OCI-M1 (cell line): ENCODE measurements around the gene CXCR6.

ENCODE experiments used
- DNase-seq: peaks from one replicate; lab custom pipeline; 2025; lab: John Stamatoyannopoulos, UW

The CXCR6 gene

GRCh38 chr3:45943207-45943846 is at the start of gene CXCR6:
Gene CXCR6 (plus strand): TSS chr3:45943464. CDS start chr3:45946482, 3,018 bp downstream.
- no peak for DNase-seq

GRCh38 chr3:45894015-45894414 is 49.2 kb upstream of the CXCR6 start:
- no peak for DNase-seq

GRCh38 chr3:45895686-45896468 is 47.4 kb upstream of the CXCR6 start:
- no peak for DNase-seq

- no peak for DNase-seq
Measured at GRCh38 chr3:45896956-45897355, 46.3 kb upstream of the CXCR6 start.

GRCh38 chr3:45904931-45905330 is 38.3 kb upstream of the CXCR6 start:
- no peak for DNase-seq

GRCh38 chr3:45905755-45906154 is 37.5 kb upstream of the CXCR6 start:
- DNase-seq, result no peak

DNA sequence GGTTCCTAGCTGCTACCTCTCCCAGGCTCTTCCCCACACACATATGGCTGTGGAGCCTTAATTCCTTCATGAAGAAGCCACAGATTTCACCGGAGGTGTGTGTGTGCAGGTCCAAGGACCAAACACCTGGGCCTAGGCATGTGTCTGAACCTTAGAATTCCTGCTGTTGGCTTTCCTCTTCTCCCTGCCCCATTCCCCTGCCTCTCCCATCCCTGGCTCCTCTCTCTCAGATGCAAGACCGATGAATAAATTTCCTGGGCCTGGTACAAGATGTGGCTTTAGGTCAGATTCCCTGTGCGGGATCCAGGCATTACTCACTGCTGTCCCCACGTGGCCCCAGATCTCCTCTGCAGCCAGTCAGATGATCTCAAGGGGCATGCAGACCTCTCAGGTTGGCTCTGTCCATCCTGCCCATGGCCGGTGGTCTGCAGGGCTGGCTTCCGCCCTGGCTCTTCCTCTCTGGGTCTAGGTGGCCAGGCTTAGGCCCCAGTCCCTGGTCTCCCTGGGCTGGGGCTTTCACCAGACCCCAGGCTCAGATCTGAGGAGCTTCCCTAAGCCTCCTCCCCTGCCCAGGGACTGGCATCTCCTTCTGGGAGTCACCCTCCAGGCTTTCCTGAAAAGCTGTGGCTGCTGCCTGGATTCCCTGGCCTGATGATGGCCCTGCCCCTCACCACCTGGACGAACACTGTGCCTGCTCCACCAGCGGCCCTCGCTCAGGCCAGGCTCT is 36.4 kb upstream of the CXCR6 start:
- DNase-seq, result peak; percentile 11

DNA sequence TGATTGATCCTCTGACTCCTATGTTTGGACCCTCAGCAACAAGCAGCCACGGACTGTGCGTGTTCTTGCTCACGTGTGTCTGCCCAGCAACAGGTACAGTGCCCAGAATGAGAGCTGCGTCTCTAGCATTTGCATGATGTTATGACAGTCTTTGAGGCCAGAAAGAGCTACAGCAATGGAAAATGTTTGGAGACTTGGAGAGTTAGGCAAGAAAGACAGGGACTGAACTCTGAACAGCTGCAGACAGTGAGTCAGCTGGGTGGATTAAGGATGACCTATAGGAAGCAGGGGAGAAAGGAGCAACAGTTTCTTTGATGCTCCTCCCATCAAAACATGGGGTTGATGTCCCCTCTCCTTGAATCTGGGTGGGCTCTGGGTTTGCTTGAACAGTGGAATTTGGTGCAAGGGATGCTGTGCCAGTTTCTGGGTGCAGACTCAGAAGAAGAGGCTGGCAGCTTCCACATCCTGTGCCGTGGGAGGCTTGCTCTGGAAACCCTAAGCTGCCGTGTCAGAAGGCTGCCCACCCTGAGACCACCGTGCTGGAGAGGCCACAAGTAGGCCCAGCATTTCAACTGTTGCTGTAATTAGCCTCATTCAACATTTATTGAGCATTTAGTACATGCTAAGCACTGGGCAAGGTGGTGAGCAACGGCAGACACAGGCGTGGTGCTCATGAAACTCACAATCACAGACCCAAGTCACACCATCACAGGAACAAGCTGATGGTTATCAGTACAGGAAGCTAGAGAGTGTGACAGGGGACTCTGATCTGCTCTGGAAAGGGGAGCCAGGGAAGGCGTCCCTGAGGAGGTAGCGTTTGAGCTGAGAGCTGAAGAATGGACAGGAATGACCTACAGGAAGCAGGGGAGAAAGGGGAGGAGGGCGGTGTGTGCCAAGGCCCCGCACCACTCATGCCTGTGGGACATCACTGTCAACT is 35.2 kb upstream of the CXCR6 start:
- DNase-seq, result no peak

- no peak for DNase-seq
Measured at GRCh38 chr3:45908761-45909160, 34.5 kb upstream of the CXCR6 start.

GRCh38 chr3:45909542-45909941 is 33.7 kb upstream of the CXCR6 start:
- DNase-seq, result no peak

DNA sequence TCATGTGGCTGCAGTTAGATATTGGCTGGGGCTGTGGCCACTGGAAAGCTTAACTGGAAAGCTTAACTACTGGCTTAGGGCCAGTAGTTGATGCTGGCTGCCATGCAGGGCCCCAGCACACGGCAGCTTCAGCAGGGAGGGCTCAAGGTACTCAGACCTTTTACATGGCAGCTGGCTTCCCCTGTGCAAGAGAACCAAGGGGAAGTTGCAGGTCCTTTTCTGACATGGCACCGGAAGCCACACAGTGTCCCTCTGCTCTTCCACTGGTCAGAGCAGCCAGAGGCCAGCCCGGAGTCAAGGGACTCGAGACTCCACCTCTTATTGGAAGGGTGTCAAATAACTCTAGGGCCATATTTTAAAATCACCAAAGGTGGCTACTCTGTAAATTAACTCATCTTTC is 32.4 kb upstream of the CXCR6 start:
- no peak for DNase-seq

- no peak for DNase-seq
Measured at GRCh38 chr3:45911511-45912226, 31.6 kb upstream of the CXCR6 start.

DNA sequence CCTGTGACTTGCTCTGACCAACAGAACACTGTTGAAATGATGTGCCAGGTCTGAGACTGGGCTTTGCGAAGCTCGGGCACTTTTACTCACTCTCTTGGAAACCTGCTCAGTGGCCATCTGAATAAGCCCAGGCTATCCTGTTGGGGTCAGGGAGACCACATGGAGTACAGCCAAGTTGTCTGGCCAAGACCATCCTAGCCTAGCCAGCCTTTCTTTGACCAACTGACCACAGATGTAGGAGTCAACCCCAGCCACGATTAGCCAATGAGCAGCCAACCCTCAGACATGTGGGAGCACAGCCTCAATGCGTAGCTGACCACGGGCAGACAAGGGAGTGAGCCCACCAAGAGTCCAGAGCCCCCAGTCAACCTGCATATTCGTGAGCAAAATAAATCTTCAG is 30.8 kb upstream of the CXCR6 start:
- no peak for DNase-seq

DNA sequence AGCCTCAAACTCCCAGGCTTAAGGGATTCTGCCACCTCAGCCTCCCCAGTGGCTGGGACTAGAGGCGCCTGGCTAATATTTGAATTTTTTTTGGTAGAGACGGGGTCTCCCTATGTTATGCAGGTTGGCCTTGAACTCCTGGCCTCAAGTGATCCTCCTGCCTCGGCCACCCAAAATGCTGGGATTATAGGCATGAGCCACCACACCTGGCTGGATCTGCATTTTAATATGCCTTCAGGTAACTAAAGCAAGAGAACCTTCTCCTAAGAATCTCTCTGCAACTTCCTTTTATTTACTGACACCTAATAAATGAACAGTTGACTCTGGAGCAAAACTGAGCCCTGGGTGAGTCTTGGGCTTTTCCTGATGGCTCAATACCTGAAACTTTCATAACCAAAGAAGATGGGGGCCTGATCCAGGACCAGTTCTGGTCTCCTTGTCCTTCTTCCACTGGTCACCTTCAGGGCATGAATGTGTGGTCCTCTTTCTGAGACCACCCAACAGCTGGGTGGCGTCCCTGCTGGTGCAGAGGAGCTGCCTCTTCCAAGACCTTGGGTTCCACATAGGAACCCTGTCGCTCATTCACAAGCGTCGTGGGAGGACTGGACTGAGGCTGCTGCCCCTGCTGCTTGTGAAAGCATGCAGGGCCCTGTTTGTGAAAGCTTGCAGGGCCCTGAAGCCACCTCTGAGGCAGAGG is 28.8 kb upstream of the CXCR6 start:
- DNase-seq, result no peak

DNA sequence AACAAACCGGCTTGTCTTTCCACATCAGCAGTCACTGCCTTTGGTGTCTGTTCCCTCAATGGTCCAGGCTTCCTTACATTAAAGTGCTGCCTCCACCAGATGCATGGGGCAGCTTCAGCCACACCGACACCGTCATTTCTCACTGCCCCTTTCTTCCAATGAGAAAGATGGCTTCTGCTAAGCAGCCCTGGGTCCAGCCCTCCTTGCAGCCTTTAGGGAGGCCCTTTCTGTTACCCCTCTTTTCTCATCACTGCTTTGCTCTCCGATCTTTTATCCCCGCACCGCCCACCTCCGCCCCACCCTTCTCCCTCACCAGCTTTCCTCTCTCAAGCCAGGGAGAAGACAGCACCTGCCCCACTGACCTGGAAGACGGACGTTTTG is 28.2 kb upstream of the CXCR6 start:
- DNase-seq, result no peak

- no peak for DNase-seq
Measured at GRCh38 chr3:45915518-45916231, 27.6 kb upstream of the CXCR6 start.

- no peak for DNase-seq
Measured at GRCh38 chr3:45917146-45917898, 25.9 kb upstream of the CXCR6 start.

DNA sequence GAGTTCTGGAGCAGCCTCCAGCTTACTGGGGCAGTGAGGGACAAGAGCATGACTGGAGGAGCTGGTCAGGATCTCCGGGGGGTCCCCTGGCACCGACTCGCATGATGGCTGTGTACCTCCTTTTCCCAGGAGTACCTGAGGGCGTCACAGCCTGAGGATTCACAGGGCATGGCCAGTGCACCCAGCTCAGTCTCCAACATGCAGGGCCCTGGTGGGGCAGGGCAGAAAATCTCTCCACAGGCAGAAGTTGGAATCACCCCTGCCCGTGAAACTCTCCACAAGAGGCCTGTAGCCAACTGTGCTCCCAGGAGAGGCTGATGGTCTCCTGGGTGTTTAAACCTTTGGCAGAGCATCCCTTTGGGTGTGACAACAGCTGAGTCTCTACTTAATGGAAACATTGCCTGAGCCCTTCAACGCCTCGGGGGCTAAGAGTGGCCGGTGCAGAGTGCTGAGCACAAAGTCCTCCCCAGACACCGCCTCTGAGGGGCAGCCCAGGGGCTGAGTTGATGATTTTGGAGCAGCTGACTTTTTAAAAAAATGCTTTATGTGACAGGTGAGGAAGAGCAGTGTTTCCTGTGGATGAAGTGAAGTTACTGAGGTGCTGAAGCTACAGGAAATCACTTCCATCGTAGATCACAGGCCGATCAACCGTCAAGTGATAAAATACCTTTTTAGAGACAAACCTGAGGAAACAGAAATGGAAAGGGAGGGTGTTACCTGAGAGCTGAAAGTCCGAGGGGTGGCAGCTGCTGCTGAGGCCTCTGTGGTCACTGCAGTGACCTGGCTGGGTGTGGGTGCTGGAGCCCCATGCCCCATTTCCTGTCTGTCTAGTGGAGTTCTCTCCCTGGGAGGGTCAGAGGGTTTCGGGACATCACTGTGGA is 21.9 kb upstream of the CXCR6 start:
- no peak for DNase-seq

DNA sequence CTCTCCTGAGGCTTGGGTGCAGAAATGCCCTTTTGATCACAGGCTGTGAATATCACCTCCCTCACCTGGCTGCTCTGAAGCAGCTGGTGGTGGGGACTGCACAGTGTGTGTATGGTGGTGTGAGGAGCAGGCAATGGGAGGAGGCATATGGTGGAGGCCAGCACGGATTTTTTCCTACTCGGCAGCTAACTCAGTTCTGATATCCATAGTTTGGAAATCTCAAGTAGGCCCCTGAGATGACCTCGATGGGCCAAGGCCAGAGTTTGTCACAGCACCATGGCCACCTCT is 21.3 kb upstream of the CXCR6 start:
- no peak for DNase-seq
